ENCODE results near the gene GPR21.

The GPR21 gene

GRCh38 chr9:123073441-123073840 is 40.0 kb downstream of the GPR21 start:
- H3K4me3 ChIP-seq (ENCODE audit: low read depth, low read length), result no peak overlapping the region
- no peak for DNase-seq (ENCODE audit: low read depth)
- in situ Hi-C loops (cut with HindIII; ENCODE audit: low sequenced_read_pairs), result no loop called here
- TF ChIP-seq, protein P1, sequence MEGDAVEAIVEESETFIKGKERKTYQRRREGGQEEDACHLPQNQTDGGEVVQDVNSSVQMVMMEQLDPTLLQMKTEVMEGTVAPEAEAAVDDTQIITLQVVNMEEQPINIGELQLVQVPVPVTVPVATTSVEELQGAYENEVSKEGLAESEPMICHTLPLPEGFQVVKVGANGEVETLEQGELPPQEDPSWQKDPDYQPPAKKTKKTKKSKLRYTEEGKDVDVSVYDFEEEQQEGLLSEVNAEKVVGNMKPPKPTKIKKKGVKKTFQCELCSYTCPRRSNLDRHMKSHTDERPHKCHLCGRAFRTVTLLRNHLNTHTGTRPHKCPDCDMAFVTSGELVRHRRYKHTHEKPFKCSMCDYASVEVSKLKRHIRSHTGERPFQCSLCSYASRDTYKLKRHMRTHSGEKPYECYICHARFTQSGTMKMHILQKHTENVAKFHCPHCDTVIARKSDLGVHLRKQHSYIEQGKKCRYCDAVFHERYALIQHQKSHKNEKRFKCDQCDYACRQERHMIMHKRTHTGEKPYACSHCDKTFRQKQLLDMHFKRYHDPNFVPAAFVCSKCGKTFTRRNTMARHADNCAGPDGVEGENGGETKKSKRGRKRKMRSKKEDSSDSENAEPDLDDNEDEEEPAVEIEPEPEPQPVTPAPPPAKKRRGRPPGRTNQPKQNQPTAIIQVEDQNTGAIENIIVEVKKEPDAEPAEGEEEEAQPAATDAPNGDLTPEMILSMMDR (IDR thresholded peaks at IDR 0.05; ENCODE audit: low read depth, low read length, missing control alignments), result no peak

GRCh38 chr9:123073991-123074422 is 40.5 kb downstream of the GPR21 start:
- in situ Hi-C loops (cut with HindIII; ENCODE audit: low sequenced_read_pairs), result no loop called here
- H3K4me3 ChIP-seq (ENCODE audit: low read depth, low read length), result no peak overlapping the region
- peak; percentile 91 for DNase-seq (ENCODE audit: low read depth)
- TF ChIP-seq, protein P1 (IDR thresholded peaks at IDR 0.05; ENCODE audit: low read depth, low read length, missing control alignments), result peak; percentile 20

- DNase-seq (ENCODE audit: low read depth), result no peak
- in situ Hi-C loops (cut with HindIII; ENCODE audit: low sequenced_read_pairs), result no loop called here
- H3K4me3 ChIP-seq (ENCODE audit: low read depth, low read length), result no peak overlapping the region
- TF ChIP-seq, protein P1 (IDR thresholded peaks at IDR 0.05; ENCODE audit: low read depth, low read length, missing control alignments), result no peak
Observed at GRCh38 chr9:123074628-123075027, 41.2 kb downstream of the GPR21 start.

DNA sequence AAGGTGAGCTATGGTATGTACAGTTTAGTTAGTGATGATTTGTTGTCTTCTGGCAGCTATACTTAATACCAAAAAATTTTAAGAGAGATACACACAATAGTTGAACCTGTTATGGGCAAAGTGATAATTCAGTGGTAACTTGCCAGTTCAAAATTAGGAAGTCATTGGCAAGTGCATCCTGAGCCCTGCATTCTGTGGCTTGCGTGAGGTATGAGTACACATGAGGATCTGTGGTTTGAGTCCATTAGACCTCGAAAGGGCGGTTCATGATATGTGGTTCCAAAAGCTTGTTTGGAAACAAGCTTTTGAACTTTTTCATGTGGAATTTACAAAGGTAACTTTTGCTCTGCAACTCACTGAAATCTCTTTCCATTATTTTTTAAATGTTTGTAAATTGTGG is 47.0 kb downstream of the GPR21 start:
- TF ChIP-seq, protein P1 (IDR thresholded peaks at IDR 0.05; ENCODE audit: low read depth, low read length, missing control alignments), result no peak
- H3K4me3 ChIP-seq (ENCODE audit: low read depth, low read length), result no peak overlapping the region
- DNase-seq (ENCODE audit: low read depth), result no peak
- in situ Hi-C loops (cut with HindIII; ENCODE audit: low sequenced_read_pairs), result no loop called here

- in situ Hi-C loops (cut with HindIII; ENCODE audit: low sequenced_read_pairs), result no loop called here
Observed at GRCh38 chr9:123081824-123082223, 48.4 kb downstream of the GPR21 start.

GRCh38 chr9:123083680-123084079 is 50.2 kb downstream of the GPR21 start:
- in situ Hi-C loops (cut with HindIII; ENCODE audit: low sequenced_read_pairs), result no loop called here
- H3K4me3 ChIP-seq (ENCODE audit: low read depth, low read length), result no peak overlapping the region
- TF ChIP-seq, protein P1 (IDR thresholded peaks at IDR 0.05; ENCODE audit: low read depth, low read length, missing control alignments), result no peak
- DNase-seq (ENCODE audit: low read depth), result no peak

More at GRCh38 chr9:123081824-123082223, 48.4 kb downstream of the GPR21 start:
- DNase-seq (ENCODE audit: low read depth), result peak; percentile 29
- H3K4me3 ChIP-seq (ENCODE audit: low read depth, low read length), result no peak overlapping the region
- TF ChIP-seq, protein P1 (IDR thresholded peaks at IDR 0.05; ENCODE audit: low read depth, low read length, missing control alignments), result peak; percentile 60

GRCh38 chr9:123084256-123084655 is 50.8 kb downstream of the GPR21 start:
- in situ Hi-C loops (cut with HindIII; ENCODE audit: low sequenced_read_pairs), result no loop called here
- TF ChIP-seq, protein P1 (IDR thresholded peaks at IDR 0.05; ENCODE audit: low read depth, low read length, missing control alignments), result no peak
- no peak overlapping the region for H3K4me3 ChIP-seq (ENCODE audit: low read depth, low read length)
- DNase-seq (ENCODE audit: low read depth), result no peak

Data from astrocyte of the cerebellum (primary cell).